NAMALWA (cell line): ENCODE results near the gene FGF7.
"Not testable (repeated sequence)": the region's sequence is repeated elsewhere in the genome, so short reads cannot be mapped to it uniquely, and the experiment has no call there.

ENCODE experiments used
- DNase-seq: peaks from one replicate; pipeline ENCODE4 v3.0.0-alpha.2; 2015; ENCODE audit warnings: low spot score

FGF7 gene

GRCh38 chr15:49423021-49423420 is at the start of gene FGF7:
FGF7 (plus strand) TSS chr15:49423242; CDS start chr15:49424298, 1,056 bp downstream.
- no peak for DNase-seq

- no peak for DNase-seq
Observed at GRCh38 chr15:49379996-49380395, 43.0 kb upstream of the FGF7 start.

- DNase-seq = no peak
Observed at GRCh38 chr15:49380912-49381311, 42.1 kb upstream of the FGF7 start.

GRCh38 chr15:49382394-49382793 is 40.6 kb upstream of the FGF7 start:
- no peak for DNase-seq

- no peak for DNase-seq
Observed at GRCh38 chr15:49383266-49383665, 39.8 kb upstream of the FGF7 start.

GRCh38 chr15:49387471-49387870 is 35.6 kb upstream of the FGF7 start:
- peak; percentile 20 for DNase-seq

GRCh38 chr15:49402515-49403296 is 20.3 kb upstream of the FGF7 start:
- not testable (repeated sequence) for DNase-seq

GRCh38 chr15:49406352-49407118 is 16.5 kb upstream of the FGF7 start:
- DNase-seq = no peak

GRCh38 chr15:49410641-49411040 is 12.4 kb upstream of the FGF7 start:
- no peak for DNase-seq

GRCh38 chr15:49412797-49413196 is 10.2 kb upstream of the FGF7 start:
- no peak for DNase-seq

GRCh38 chr15:49415149-49415548 is 7.9 kb upstream of the FGF7 start:
- DNase-seq = no peak

GRCh38 chr15:49415638-49416037 is 7.4 kb upstream of the FGF7 start:
- DNase-seq = no peak

- DNase-seq = no peak
Observed at GRCh38 chr15:49418811-49419210, 4.2 kb upstream of the FGF7 start.

GRCh38 chr15:49421991-49422390 is 1.1 kb upstream of the FGF7 start:
- peak; percentile 78 for DNase-seq

GRCh38 chr15:49423901-49424550 is 984 bp downstream of the FGF7 start:
- no peak for DNase-seq

GRCh38 chr15:49424954-49425353 is 1.9 kb downstream of the FGF7 start:
- DNase-seq = no peak

- DNase-seq = no peak
Observed at GRCh38 chr15:49427372-49427771, 4.3 kb downstream of the FGF7 start.

GRCh38 chr15:49428409-49429095 is 5.5 kb downstream of the FGF7 start:
- DNase-seq = no peak

- no peak for DNase-seq
Observed at GRCh38 chr15:49430046-49430445, 7.0 kb downstream of the FGF7 start.

GRCh38 chr15:49435174-49435573 is 12.1 kb downstream of the FGF7 start:
- DNase-seq = no peak

GRCh38 chr15:49436751-49437150 is 13.7 kb downstream of the FGF7 start:
- no peak for DNase-seq

- peak; percentile 27 for DNase-seq
Observed at GRCh38 chr15:49438962-49439631, 16.1 kb downstream of the FGF7 start.
